ENCODE measurements around the gene KAT2B.

KAT2B gene

DNA sequence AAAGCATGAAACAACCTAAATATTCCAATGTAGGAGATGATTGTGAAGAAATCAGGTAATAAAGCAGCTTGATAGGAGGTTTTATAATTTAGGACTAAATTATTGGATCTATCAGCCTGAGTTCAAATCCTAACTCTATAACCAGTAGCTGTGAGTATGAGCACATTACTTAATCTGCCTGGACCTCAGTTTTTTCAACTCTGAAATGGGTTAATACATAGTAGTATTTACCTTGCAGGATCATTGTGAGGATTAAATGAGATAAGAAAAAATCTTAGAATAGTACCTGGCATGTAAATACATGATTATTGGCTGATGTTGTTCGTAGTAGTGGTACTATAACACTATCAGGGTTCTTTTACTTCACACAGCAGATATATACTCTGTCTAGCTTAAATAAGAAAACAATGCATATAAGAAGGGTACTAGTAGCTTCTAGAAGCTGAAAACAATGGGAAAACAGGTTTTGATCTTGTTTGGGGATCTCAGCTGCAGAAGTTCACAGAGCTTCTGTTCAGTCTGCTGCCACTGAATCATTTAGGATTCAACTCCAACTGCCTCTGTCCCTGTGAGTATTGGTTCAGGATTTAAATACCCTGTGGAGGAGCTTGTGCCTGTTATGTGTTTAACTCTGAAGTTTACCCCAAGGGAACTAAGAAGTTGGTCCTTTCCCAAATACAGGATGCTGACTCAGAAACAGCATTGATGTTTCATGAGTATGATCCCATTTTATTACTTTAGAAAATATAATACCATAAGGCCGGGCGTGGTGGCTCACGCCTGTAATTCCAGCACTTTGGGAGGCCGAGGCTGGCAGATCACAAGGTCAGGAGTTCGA, 34.2 kb downstream of the KAT2B start:
- H3K27ac ChIP-seq, result no peak overlapping the region
- no peak for TF ChIP-seq CTCF (IDR thresholded peaks at IDR 0.05)
- no peak for TF ChIP-seq ZFX (IDR thresholded peaks at IDR 0.05; ENCODE audit: borderline replicate concordance)

DNA sequence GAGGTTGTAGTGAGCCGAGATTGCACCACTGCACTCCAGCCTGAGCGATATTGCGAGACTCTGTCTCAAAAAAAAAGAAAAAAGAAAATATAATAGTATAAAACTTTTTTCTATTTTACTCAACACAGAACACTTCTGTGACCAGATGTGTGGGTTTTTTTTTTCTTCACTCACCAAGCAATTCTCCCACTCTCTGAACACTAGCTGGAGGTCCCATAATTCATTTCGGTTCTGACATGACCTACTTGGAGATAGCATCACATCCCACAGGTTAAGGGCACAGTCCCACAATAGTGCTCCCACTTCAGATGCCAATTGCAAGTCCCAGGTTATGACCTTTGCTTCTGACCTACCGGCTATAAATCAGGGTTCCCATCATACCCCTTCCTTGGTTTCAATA, 35.0 kb downstream of the KAT2B start:
- no peak for TF ChIP-seq CTCF (IDR thresholded peaks at IDR 0.05)
- no peak for TF ChIP-seq ZFX (IDR thresholded peaks at IDR 0.05; ENCODE audit: borderline replicate concordance)
- H3K27ac ChIP-seq, result no peak overlapping the region

DNA sequence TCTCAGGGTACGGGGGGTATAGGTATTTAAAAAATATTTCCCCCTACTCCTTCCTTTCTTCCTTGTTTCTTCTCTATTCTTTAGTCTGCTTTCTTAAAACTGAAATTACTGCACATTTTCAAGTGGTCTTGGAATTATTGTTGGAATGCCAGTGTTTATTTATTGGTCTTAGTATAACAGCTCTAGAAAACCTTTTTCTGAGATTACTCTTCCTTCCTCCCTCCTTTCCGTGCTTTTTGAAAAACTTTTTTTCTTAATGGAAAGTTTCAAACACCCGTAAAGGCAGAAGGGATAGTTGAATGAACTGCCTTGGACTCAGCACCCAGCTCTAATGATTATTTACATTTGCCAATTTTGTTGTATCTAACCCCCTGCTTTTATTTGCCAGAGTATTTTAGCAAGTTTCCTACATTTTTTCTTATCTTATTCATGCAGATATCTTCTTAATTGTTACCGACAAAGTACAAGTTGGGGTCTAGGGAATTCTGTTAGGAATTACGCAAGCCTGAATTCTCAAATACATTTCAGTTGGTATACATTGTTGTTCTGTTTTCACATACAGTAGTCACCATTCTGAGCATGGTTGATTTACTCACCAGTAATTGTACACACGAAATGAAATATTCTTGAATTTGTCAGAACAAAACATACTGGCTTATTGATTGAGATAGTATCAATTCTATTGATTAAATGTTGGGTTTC, 36.2 kb downstream of the KAT2B start:
- H3K27ac ChIP-seq, result no peak overlapping the region
- TF ChIP-seq CTCF (IDR thresholded peaks at IDR 0.05) (no peak), ZFX (IDR thresholded peaks at IDR 0.05; ENCODE audit: borderline replicate concordance) (no peak)

GRCh38 chr3:20077068-20077467, 36.8 kb downstream of the KAT2B start:
- TF ChIP-seq ZFX (IDR thresholded peaks at IDR 0.05; ENCODE audit: borderline replicate concordance), result no peak
- no peak for TF ChIP-seq CTCF (IDR thresholded peaks at IDR 0.05)
- no peak overlapping the region for H3K27ac ChIP-seq

GRCh38 chr3:20078194-20078714, 38.0 kb downstream of the KAT2B start:
- no peak overlapping the region for H3K27ac ChIP-seq

GRCh38 chr3:20079621-20080020, 39.4 kb downstream of the KAT2B start:
- TF ChIP-seq CTCF (IDR thresholded peaks at IDR 0.05) (no peak), ZFX (IDR thresholded peaks at IDR 0.05; ENCODE audit: borderline replicate concordance) (no peak)
- H3K27ac ChIP-seq, result no peak overlapping the region

More at GRCh38 chr3:20078194-20078714, 38.0 kb downstream of the KAT2B start:
- TF ChIP-seq CTCF (IDR thresholded peaks at IDR 0.05) (no peak), ZFX (IDR thresholded peaks at IDR 0.05; ENCODE audit: borderline replicate concordance) (no peak)
